Lower leg skin (tissue), 4 donors: ENCODE data around the gene OXCT1. TPM values are rescaled to one million over a fixed set of nuclear protein-coding genes. Genes with fewer than 3 reads are reported as not detected.

ENCODE experiments used
- DNase-seq, 2 donors: peaks; one replicate each; pipeline ENCODE4 v3.0.0-alpha.2; 2019; ENCODE audit warnings: low spot score in 2 of 2
- H3K4me3 ChIP-seq: fragments of 200-600 bp; sonication (generic); 2 replicates; pipeline ENCODE4 v1.5.1; 2017; ENCODE audit warnings: mild to moderate bottlenecking, low read depth; ENCODE audit not compliant: poor library complexity, severe bottlenecking
- CTCF ChIP-seq, 3 donors: fragments of 450-650 bp; IDR thresholded peaks; one replicate each; pipeline ENCODE4 v1.5.1; 2016; ENCODE audit warnings: antibody characterized with exemption in 3 of 3, mild to moderate bottlenecking in 3 of 3, moderate library complexity in 2 of 3
- POLR2A ChIP-seq, 2 donors: fragments of 450-650 bp; IDR thresholded peaks; one replicate each; pipeline ENCODE4 v1.6.1; 2016 to 2017; ENCODE audit warnings: antibody characterized with exemption in 2 of 2, mild to moderate bottlenecking in 1 of 2, moderate library complexity in 1 of 2
- WGBS, 2 donors: methylation state at CpG; one replicate each; pipeline ENCODE4 v1.1.5; 2018; 5-methylcytosine and 5-hydroxymethylcytosine counted together
- intact Hi-C: fragments of 100-400 bp; cut with DNase I; formaldehyde crosslinking; loops from one replicate; pipeline ENCODE4 v1.15.0; 2023; ENCODE audit warnings: low total_unique reads
- total RNA-seq, 4 donors: library from RNA; depleted of rRNA; stranded (reverse); fragments of >200 nt; gene quantifications; one replicate each; pipeline ENCODE4 v1.1.0, GENCODE V29; 2016

The OXCT1 gene
- total RNA-seq, 4 donors from 2014 or later, result 19.0 to 28.8 (median 20.9) TPM

DNA sequence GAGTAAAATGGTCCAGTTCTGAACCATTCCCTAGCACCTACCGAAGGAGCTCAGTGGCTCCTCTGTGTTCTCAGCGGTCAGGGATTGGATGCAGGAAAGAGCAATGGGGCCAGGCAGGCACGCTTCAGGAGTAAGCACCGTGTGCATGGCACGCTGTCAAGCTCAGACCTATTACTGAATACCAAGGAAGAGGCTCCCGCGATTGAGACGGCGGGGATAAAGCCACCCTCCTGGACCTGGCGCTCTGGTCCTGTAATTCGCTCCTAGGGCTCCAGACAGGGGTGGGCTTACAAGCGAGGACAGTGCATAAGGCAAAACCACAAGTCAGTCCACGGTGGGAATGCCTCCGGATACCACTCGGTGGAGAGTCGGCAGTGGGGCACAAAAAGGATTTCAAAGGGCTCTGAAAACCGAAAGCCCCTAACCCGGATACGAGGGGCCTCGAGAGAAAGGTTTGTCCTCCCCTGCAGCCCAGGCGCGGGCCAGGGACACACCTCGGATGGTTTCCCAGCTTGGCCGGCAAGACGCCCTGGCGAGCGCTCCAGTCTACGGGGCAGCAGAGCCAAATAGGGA, 988 bp downstream of the OXCT1 start:
- peak in 1 of 2 donors; percentile 24 for DNase-seq
- TF ChIP-seq POLR2A (IDR thresholded peaks at IDR 0.05) (no peak), CTCF (IDR thresholded peaks at IDR 0.05) (no peak)
- 7% methylated on average over 24 to 28 of the region's 28 CpGs for WGBS, 2 donors
- intact Hi-C loops, result no loop called here
- H3K4me3 ChIP-seq, result peak overlapping the region; percentile 67

DNA sequence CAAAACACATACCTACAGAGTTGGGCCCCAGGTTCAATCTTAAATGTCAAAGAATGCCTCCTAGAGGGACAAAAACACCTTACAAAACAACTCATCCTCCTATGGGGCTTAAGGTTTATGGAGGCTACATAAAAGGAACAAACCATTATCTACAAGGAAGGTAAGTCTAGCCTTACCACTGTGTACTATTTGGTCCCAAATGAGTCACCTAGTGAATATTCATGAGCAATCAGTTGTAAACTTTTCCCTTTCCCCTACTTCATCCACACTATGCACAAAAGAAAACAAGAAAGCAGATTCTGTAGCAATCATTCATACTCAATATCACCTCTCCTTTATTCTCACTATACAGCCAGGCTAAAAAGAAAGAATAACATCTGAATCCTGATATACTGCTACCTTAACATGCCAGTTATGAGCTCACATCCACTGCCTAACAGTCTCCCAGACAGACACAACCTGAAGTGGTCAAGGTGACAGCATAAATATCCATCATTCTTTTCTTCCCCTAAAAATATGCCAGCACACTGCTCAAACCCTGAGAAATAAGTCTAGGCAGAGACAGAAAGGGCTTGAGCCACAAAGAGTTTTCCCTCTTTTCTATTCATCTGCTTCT, 6.2 kb downstream of the OXCT1 start:
- intact Hi-C loops, result no loop called here
- H3K4me3 ChIP-seq, result no peak overlapping the region
- TF ChIP-seq POLR2A (IDR thresholded peaks at IDR 0.05), result no peak
- TF ChIP-seq CTCF (IDR thresholded peaks at IDR 0.05), result no peak
- no peak for DNase-seq

GRCh38 chr5:41858890-41859289, 11.3 kb downstream of the OXCT1 start:
- H3K4me3 ChIP-seq, result no peak overlapping the region
- 70 to 79% methylated on average over 2 of the region's 2 CpGs for WGBS, 2 donors
- TF ChIP-seq CTCF (IDR thresholded peaks at IDR 0.05) (no peak), POLR2A (IDR thresholded peaks at IDR 0.05) (no peak)
- intact Hi-C loops, result no loop called here
- no peak for DNase-seq

DNA sequence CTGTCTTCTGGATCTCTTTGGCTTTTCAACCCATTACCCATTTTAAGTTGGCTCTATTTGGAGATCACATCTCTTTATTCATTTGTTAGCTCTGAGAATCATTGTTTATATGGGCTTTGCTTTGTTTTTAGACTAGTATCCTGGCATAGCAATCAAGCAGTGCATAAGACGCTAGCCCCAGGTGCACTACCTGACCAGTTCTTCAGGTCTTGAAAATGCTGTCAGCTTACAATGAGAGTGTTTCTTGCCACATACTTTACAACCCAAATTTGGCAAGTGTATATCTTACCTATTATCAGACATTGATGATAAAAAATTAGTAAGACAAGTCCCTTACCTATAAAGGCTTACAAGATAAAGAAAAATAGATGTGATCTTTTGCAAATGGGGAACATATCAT, 12.2 kb downstream of the OXCT1 start:
- no peak for DNase-seq
- intact Hi-C loops, result no loop called here

DNA sequence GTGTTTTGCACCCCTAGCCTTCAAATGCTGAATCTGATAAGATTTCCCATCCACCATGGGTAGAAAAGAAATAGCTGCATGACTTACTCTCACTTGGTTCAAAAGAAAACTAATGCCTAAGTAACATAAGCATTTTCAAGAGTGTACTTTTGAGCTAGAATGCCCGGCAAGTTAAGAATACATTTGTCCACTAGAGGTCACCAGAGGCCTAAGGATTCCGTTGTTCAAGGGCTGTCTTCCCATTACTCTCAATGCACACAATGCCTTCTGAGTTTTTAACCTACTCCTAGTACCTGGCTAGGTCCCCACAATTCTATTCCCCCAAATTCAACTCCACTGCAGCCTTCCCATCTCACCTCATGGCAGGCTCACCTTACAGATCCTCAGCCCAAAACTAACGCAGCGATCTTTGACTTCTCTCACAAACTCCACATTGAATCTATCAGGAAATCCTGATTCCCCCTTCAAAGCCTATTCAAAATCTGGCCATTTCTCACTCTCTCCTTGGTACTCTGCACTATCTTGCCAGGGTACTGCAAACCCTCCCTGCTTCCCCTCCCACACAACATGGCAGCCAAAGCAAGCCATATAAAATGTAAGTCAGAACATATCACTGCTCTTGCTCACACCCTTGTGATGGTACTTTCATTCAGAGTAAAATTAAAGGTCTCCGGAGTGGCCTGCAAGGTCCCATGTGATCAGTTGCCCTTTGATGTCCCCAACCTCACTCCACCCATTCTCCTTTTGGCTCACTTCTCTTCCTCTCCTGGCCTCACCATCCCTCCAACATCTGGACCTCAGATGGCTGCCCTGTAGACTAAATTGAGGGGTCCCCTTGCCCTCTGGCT, 13.4 kb downstream of the OXCT1 start:
- 48 to 51% methylated on average over 5 of the region's 5 CpGs for WGBS, 2 donors
- DNase-seq, result peak in 1 of 2 donors; percentile 61
- intact Hi-C loops, result no loop called here
- H3K4me3 ChIP-seq, result no peak overlapping the region
- TF ChIP-seq POLR2A (IDR thresholded peaks at IDR 0.05) (no peak), CTCF (IDR thresholded peaks at IDR 0.05) (peak in 1 of 3 donors; percentile 12)

More for the DNA sequence above, 12.2 kb downstream of the OXCT1 start:
- no peak for TF ChIP-seq POLR2A (IDR thresholded peaks at IDR 0.05)
- no peak for TF ChIP-seq CTCF (IDR thresholded peaks at IDR 0.05)
- no peak overlapping the region for H3K4me3 ChIP-seq
- WGBS, 2 donors, result 62 to 64% methylated on average over 1 of the region's 1 CpG
